CD4-positive, CD25-positive, alpha-beta regulatory T cell (primary cell): Measurements from ENCODE around the gene AMER1. TPM values are rescaled to one million over a fixed set of nuclear protein-coding genes. Genes with fewer than 3 reads are reported as not detected.

Experiments used
- ATAC-seq, 2 donors: fragments of 150-1000 bp; cut with Tn5 transposase; one replicate each; pipeline ENCODE4 v1.10.0; 2021; ENCODE audit warnings: low read depth in 2 of 2, moderate number of reproducible peaks in 2 of 2, moderate library complexity in 1 of 2
- DNase-seq, 3 donors: peaks; one replicate each; pipeline versions ENCODE4 v3.0.0 to v3.0.0-alpha.2; 2012 to 2022; ENCODE audit warnings: mixed read lengths in 1 of 3
- H3K27ac ChIP-seq: one replicate; pipeline ENCODE4 v1.7.0; 2013; ENCODE audit warnings: mild to moderate bottlenecking, low read length; ENCODE audit not compliant: insufficient read depth, poor library complexity, severe bottlenecking
- H3K27me3 ChIP-seq: one replicate; pipeline ENCODE4 v1.7.0; 2013; ENCODE audit warnings: low read length; ENCODE audit not compliant: control insufficient read depth, insufficient read depth
- H3K36me3 ChIP-seq: one replicate; pipeline ENCODE4 v1.7.0; 2013; ENCODE audit warnings: mild to moderate bottlenecking, low read length, moderate library complexity; ENCODE audit not compliant: control insufficient read depth, insufficient read depth
- H3K4me1 ChIP-seq: 2 replicates; pipeline ENCODE4 v1.7.0; 2013; ENCODE audit warnings: mild to moderate bottlenecking, low read length; ENCODE audit not compliant: insufficient read depth, control insufficient read depth, poor library complexity, severe bottlenecking
- H3K4me3 ChIP-seq: one replicate; pipeline ENCODE4 v1.7.0; 2013; ENCODE audit warnings: low read depth, mild to moderate bottlenecking, low read length, moderate library complexity
- H3K9me3 ChIP-seq, 2 experiments: 1 replicate in 1 of 2; 2 replicates in 1 of 2; pipeline ENCODE4 v1.7.0; 2013; ENCODE audit warnings: low read length in 2 of 2, mild to moderate bottlenecking in 1 of 2, moderate library complexity in 1 of 2; ENCODE audit not compliant: control insufficient read depth in 2 of 2
- H3K27ac Mint-ChIP-seq, 3 donors: one replicate each; pipeline ENCODE4 v1.8.0; 2020 to 2022; ENCODE audit warnings: mild to moderate bottlenecking in 3 of 3, mixed read lengths in 3 of 3, moderate library complexity in 2 of 3
- H3K27me3 Mint-ChIP-seq: one replicate; pipeline ENCODE4 v1.8.0; 2022; ENCODE audit warnings: mild to moderate bottlenecking, mixed read lengths
- H3K36me3 Mint-ChIP-seq: one replicate; pipeline ENCODE4 v1.8.0; 2020; ENCODE audit warnings: mixed read lengths
- H3K4me1 Mint-ChIP-seq, 4 donors: one replicate each; pipeline ENCODE4 v1.8.0; 2020 to 2022; ENCODE audit warnings: mixed read lengths in 4 of 4, mild to moderate bottlenecking in 1 of 4
- H3K4me3 Mint-ChIP-seq, 4 donors: one replicate each; pipeline ENCODE4 v1.8.0; 2020 to 2022; ENCODE audit warnings: mild to moderate bottlenecking in 4 of 4, mixed read lengths in 4 of 4, moderate library complexity in 3 of 4
- H3K9me3 Mint-ChIP-seq, 7 donors: one replicate each; pipeline ENCODE4 v1.8.0; 2020 to 2022; ENCODE audit warnings: mixed read lengths in 7 of 7, mild to moderate bottlenecking in 3 of 7, moderate library complexity in 2 of 7
- polyA plus RNA-seq, 4 donors: library from polyadenylated mRNA; unstranded; fragments of 300-500 nt; fragmentation: Illumina TruSeq; gene quantifications; one replicate each; pipeline ENCODE4 v1.2.3, GENCODE V29; 2021
- total RNA-seq: library from RNA; stranded (reverse); gene quantifications from one replicate; pipeline ENCODE4 v1.2.3, GENCODE V29; 2022

The AMER1 gene
- total and polyA plus RNA-seq, 5 donors from 2014 or later = 0.02 to 3.1 (median 0.06) TPM

GRCh38 chrX:64204701-64205440 is 637 bp downstream of the AMER1 start:
- Mint-ChIP-seq H3K36me3 (no peaks in the 10 kb centered on the region), H3K27ac (peak overlapping the region in 2 of 3 donors; percentile 62 to 63), H3K4me1 (peaks cover 0 to 18% (median 11%) of the 10 kb centered on the region in 4 donors), H3K27me3 (no peaks in the 10 kb centered on the region), H3K9me3 (no peaks in the 10 kb centered on the region), H3K4me3 (peak overlapping the region; percentile 80 to 95 (median 93))
- H3K27me3 ChIP-seq = no peaks in the 10 kb centered on the region
- H3K9me3 ChIP-seq = no peaks in the 10 kb centered on the region
- DNase-seq (peak in 1 of 3 donors; percentile 26), ATAC-seq (peak in 1 of 2 donors; percentile 4)
- no peaks in the 10 kb centered on the region for H3K36me3 ChIP-seq
- H3K27ac ChIP-seq = peak overlapping the region; percentile 80
- H3K4me3 ChIP-seq = no peak overlapping the region
- H3K4me1 ChIP-seq = peaks cover 3% of the 10 kb centered on the region

- no peaks in the 10 kb centered on the region for H3K27me3 ChIP-seq
- no peaks in the 10 kb centered on the region for H3K36me3 ChIP-seq
- H3K27ac ChIP-seq = no peak overlapping the region
- H3K4me3 ChIP-seq = no peak overlapping the region
- H3K9me3 ChIP-seq = no peaks in the 10 kb centered on the region
- Mint-ChIP-seq H3K9me3 (no peaks in the 10 kb centered on the region), H3K27ac (peak overlapping the region in 1 of 3 donors; percentile 62), H3K4me3 (peak overlapping the region; percentile 80 to 95 (median 86)), H3K4me1 (peaks cover 0 to 18% (median 11%) of the 10 kb centered on the region in 4 donors), H3K36me3 (no peaks in the 10 kb centered on the region), H3K27me3 (no peaks in the 10 kb centered on the region)
- ATAC-seq (no peak), DNase-seq (no peak)
- H3K4me1 ChIP-seq = peaks cover 3% of the 10 kb centered on the region
Measured at GRCh38 chrX:64204252-64204651, 1.3 kb downstream of the AMER1 start.

- Histone ChIP-seq H3K4me1 (peaks cover 3% of the 10 kb centered on the region), H3K4me3 (no peak overlapping the region), H3K36me3 (no peaks in the 10 kb centered on the region), H3K9me3 (no peaks in the 10 kb centered on the region), H3K27ac (no peak overlapping the region), H3K27me3 (no peaks in the 10 kb centered on the region)
- ATAC-seq (no peak), DNase-seq (no peak)
- no peaks in the 10 kb centered on the region for H3K27me3 Mint-ChIP-seq
- no peaks in the 10 kb centered on the region for H3K9me3 Mint-ChIP-seq
- no peaks in the 10 kb centered on the region for H3K36me3 Mint-ChIP-seq
- peaks cover 0 to 26% (median 11%) of the 10 kb centered on the region in 4 donors for H3K4me1 Mint-ChIP-seq
- peak overlapping the region in 3 of 4 donors; percentile 80 to 95 (median 80) for H3K4me3 Mint-ChIP-seq
- no peak overlapping the region for H3K27ac Mint-ChIP-seq
Measured at GRCh38 chrX:64202808-64203325, 2.6 kb downstream of the AMER1 start.

DNA sequence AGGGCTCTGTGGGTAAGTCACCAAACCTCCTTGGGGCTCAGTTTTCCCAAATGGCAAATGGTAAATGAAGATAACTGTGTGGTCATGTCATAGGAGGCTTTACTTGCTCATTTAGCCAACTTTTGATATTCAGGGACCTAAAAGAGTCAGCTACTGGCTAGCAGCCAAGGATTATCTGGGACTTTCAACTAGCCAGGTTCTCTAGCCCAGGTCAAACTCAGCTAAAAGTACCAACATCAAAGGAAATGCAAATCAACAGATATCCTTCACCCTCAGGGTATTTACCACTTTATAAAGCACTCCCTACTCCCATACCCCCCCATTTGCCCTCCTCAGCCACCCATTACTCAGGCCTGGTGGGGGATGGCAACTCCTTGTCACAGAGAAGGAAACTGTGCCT is 7.5 kb downstream of the AMER1 start:
- H3K27me3 Mint-ChIP-seq = no peaks in the 10 kb centered on the region
- ATAC-seq = no peak
- H3K4me1 Mint-ChIP-seq = peaks cover 0 to 13% (median 5%) of the 10 kb centered on the region in 4 donors
- Histone ChIP-seq H3K27me3 (no peaks in the 10 kb centered on the region), H3K4me1 (no peaks in the 10 kb centered on the region), H3K27ac (no peak overlapping the region), H3K4me3 (no peak overlapping the region), H3K9me3 (no peaks in the 10 kb centered on the region), H3K36me3 (no peaks in the 10 kb centered on the region)
- no peaks in the 10 kb centered on the region for H3K9me3 Mint-ChIP-seq
- H3K36me3 Mint-ChIP-seq = no peaks in the 10 kb centered on the region
- no peak overlapping the region for H3K4me3 Mint-ChIP-seq
- no peak for DNase-seq
- H3K27ac Mint-ChIP-seq = peak overlapping the region in 1 of 3 donors; percentile 32

GRCh38 chrX:64196606-64197005 is 8.9 kb downstream of the AMER1 start:
- Histone ChIP-seq H3K4me1 (no peaks in the 10 kb centered on the region), H3K9me3 (no peaks in the 10 kb centered on the region), H3K27me3 (no peaks in the 10 kb centered on the region), H3K27ac (no peak overlapping the region), H3K4me3 (no peak overlapping the region), H3K36me3 (no peaks in the 10 kb centered on the region)
- Mint-ChIP-seq H3K36me3 (peaks cover 6% of the 10 kb centered on the region), H3K27me3 (no peaks in the 10 kb centered on the region), H3K27ac (no peak overlapping the region), H3K4me3 (no peak overlapping the region), H3K4me1 (peaks cover 0 to 8% (median under 1%) of the 10 kb centered on the region in 4 donors), H3K9me3 (no peaks in the 10 kb centered on the region)
- ATAC-seq = no peak
- no peak for DNase-seq

- Histone ChIP-seq H3K4me1 (no peaks in the 10 kb centered on the region), H3K4me3 (no peak overlapping the region), H3K36me3 (no peaks in the 10 kb centered on the region), H3K27ac (no peak overlapping the region), H3K27me3 (no peaks in the 10 kb centered on the region), H3K9me3 (no peaks in the 10 kb centered on the region)
- no peak overlapping the region for H3K27ac Mint-ChIP-seq
- ATAC-seq (no peak), DNase-seq (no peak)
- no peak overlapping the region for H3K4me3 Mint-ChIP-seq
- H3K4me1 Mint-ChIP-seq = peaks cover 0 to 8% (median under 1%) of the 10 kb centered on the region in 4 donors
- H3K9me3 Mint-ChIP-seq = no peaks in the 10 kb centered on the region
- H3K27me3 Mint-ChIP-seq = no peaks in the 10 kb centered on the region
- peaks cover 9% of the 10 kb centered on the region for H3K36me3 Mint-ChIP-seq
Measured at GRCh38 chrX:64195862-64196261, 9.6 kb downstream of the AMER1 start.

- DNase-seq = no peak
- H3K36me3 Mint-ChIP-seq = peaks cover 9% of the 10 kb centered on the region
- H3K9me3 Mint-ChIP-seq = peaks cover 0 to 2% (median 0%) of the 10 kb centered on the region in 7 donors
Measured at GRCh38 chrX:64192673-64193072, 12.8 kb downstream of the AMER1 start.

More at GRCh38 chrX:64192673-64193072, 12.8 kb downstream of the AMER1 start:
- no peak for ATAC-seq
- H3K27ac ChIP-seq = no peak overlapping the region
- H3K27me3 ChIP-seq = no peaks in the 10 kb centered on the region
- Mint-ChIP-seq H3K4me3 (no peak overlapping the region), H3K27me3 (no peaks in the 10 kb centered on the region), H3K4me1 (peaks cover 0 to 2% (median 0%) of the 10 kb centered on the region in 4 donors), H3K27ac (no peak overlapping the region)
- H3K9me3 ChIP-seq = no peaks in the 10 kb centered on the region
- H3K36me3 ChIP-seq = no peaks in the 10 kb centered on the region
- no peak overlapping the region for H3K4me3 ChIP-seq
- no peaks in the 10 kb centered on the region for H3K4me1 ChIP-seq
